Measurements from ENCODE around the gene KPNA6. TPM values are rescaled to one million over a fixed set of nuclear protein-coding genes. Genes with fewer than 3 reads are reported as not detected.

KPNA6 gene
- polyA plus RNA-seq, 1 of the 3 experiments (the other 2 are of a cell fraction), result 13.1 TPM

DNA sequence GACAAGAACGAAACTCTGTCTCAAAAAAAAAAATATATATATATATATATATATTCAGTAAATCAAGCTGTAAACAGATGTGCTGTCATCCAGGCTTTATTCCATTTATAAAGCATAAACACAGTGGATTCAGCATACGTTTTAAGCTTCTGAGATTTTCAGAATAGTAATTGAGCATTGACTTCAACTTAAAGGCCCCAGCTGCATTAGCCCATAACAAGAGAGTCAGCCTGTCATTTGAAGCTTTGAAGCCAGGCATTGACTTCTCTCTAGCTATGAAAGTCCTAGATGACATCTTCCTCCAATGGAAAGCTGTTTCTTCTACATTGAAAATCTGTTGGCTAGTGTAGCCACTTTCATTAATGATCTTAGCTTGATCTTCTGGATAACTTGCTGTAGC is 6.6 kb downstream of the KPNA6 start:
- H3K36me3 ChIP-seq (replicated peaks in 1 of 2; ENCODE audit: control insufficient read depth in 1 of 2, insufficient read depth in 2 of 2, low read length in 1 of 2), result peaks cover 0 to 4% of the 10 kb centered on the region in 2 experiments
- no peak for DNase-seq
- no peak overlapping the region for H3K9ac ChIP-seq
- TF ChIP-seq SIN3A (IDR thresholded peaks at IDR 0.05; ENCODE audit: borderline replicate concordance, low read depth, low read length), result no peak
- TF ChIP-seq JUND (IDR thresholded peaks at IDR 0.05), result no peak
- no peak for TF ChIP-seq GABPA (IDR thresholded peaks at IDR 0.05; ENCODE audit: low read depth)
- TF ChIP-seq RAD21 (IDR thresholded peaks at IDR 0.05; ENCODE audit: low read length), result no peak
- TF ChIP-seq MEF2A (IDR thresholded peaks at IDR 0.05; ENCODE audit: borderline replicate concordance, low read depth), result no peak
- no peak for TF ChIP-seq RXRA (IDR thresholded peaks at IDR 0.05; ENCODE audit: borderline replicate concordance, low read depth)
- TF ChIP-seq, protein P1, sequence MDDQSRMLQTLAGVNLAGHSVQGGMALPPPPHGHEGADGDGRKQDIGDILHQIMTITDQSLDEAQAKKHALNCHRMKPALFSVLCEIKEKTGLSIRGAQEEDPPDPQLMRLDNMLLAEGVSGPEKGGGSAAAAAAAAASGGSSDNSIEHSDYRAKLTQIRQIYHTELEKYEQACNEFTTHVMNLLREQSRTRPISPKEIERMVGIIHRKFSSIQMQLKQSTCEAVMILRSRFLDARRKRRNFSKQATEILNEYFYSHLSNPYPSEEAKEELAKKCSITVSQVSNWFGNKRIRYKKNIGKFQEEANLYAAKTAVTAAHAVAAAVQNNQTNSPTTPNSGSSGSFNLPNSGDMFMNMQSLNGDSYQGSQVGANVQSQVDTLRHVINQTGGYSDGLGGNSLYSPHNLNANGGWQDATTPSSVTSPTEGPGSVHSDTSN (IDR thresholded peaks at IDR 0.05), result no peak
- no peak for TF ChIP-seq GATA2 (CRISPR knock-in tag; IDR thresholded peaks at IDR 0.05)
- TF ChIP-seq, protein P2, sequence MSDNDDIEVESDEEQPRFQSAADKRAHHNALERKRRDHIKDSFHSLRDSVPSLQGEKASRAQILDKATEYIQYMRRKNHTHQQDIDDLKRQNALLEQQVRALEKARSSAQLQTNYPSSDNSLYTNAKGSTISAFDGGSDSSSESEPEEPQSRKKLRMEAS (IDR thresholded peaks at IDR 0.05; ENCODE audit: low read depth), result no peak
- TF ChIP-seq, protein P3, sequence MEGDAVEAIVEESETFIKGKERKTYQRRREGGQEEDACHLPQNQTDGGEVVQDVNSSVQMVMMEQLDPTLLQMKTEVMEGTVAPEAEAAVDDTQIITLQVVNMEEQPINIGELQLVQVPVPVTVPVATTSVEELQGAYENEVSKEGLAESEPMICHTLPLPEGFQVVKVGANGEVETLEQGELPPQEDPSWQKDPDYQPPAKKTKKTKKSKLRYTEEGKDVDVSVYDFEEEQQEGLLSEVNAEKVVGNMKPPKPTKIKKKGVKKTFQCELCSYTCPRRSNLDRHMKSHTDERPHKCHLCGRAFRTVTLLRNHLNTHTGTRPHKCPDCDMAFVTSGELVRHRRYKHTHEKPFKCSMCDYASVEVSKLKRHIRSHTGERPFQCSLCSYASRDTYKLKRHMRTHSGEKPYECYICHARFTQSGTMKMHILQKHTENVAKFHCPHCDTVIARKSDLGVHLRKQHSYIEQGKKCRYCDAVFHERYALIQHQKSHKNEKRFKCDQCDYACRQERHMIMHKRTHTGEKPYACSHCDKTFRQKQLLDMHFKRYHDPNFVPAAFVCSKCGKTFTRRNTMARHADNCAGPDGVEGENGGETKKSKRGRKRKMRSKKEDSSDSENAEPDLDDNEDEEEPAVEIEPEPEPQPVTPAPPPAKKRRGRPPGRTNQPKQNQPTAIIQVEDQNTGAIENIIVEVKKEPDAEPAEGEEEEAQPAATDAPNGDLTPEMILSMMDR (IDR thresholded peaks at IDR 0.05), result no peak
- no peak for TF ChIP-seq ELF1 (IDR thresholded peaks at IDR 0.05)
- TF ChIP-seq, protein P4, sequence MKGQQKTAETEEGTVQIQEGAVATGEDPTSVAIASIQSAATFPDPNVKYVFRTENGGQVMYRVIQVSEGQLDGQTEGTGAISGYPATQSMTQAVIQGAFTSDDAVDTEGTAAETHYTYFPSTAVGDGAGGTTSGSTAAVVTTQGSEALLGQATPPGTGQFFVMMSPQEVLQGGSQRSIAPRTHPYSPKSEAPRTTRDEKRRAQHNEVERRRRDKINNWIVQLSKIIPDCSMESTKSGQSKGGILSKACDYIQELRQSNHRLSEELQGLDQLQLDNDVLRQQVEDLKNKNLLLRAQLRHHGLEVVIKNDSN (IDR thresholded peaks at IDR 0.05; ENCODE audit: borderline replicate concordance, low read depth), result no peak
- no peak for TF ChIP-seq EP300 (IDR thresholded peaks at IDR 0.05; ENCODE audit: borderline replicate concordance in 1 of 2, low read depth in 1 of 2, low read length in 1 of 2)
- TF ChIP-seq FOXM1 (IDR thresholded peaks at IDR 0.05; ENCODE audit: low read depth), result no peak
- TF ChIP-seq RFX5 (IDR thresholded peaks at IDR 0.05; ENCODE audit: low read length), result no peak
- TF ChIP-seq, protein P5, sequence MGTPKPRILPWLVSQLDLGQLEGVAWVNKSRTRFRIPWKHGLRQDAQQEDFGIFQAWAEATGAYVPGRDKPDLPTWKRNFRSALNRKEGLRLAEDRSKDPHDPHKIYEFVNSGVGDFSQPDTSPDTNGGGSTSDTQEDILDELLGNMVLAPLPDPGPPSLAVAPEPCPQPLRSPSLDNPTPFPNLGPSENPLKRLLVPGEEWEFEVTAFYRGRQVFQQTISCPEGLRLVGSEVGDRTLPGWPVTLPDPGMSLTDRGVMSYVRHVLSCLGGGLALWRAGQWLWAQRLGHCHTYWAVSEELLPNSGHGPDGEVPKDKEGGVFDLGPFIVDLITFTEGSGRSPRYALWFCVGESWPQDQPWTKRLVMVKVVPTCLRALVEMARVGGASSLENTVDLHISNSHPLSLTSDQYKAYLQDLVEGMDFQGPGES (IDR thresholded peaks at IDR 0.05; ENCODE audit: low read depth, low read length), result no peak
- no peak for TF ChIP-seq EZH2phosphoT487 (IDR thresholded peaks at IDR 0.05; ENCODE audit: borderline replicate concordance, low read depth)
- no peaks in the 10 kb centered on the region for H3K9me2 ChIP-seq
- no peaks in the 10 kb centered on the region for H3K9me3 ChIP-seq
- H3K79me2 ChIP-seq (ENCODE audit: insufficient read depth), result peaks cover 99% of the 10 kb centered on the region
- ChIA-PET CTCF (no interaction called here), POLR2A (no interaction called here)
- H3K4me3 ChIP-seq (ENCODE audit: low read depth in 2 of 2, low read length in 1 of 2), result no peak overlapping the region
- peaks cover 74% of the 10 kb centered on the region for H4K20me1 ChIP-seq (ENCODE audit: insufficient read depth)
- H3K27me3 ChIP-seq (ENCODE audit: insufficient read depth), result no peaks in the 10 kb centered on the region
- WGBS (ENCODE audit: low lambda C conversion rate), result 95% methylated on average over 2 of the region's 2 CpGs
- H3K4me2 ChIP-seq, result no peak overlapping the region
- H3F3A ChIP-seq (replicated peaks; ENCODE audit: insufficient read depth), result peaks cover 12% of the 10 kb centered on the region
- H2AFZ ChIP-seq (ENCODE audit: low read depth), result no peak overlapping the region
- H3K27ac ChIP-seq (ENCODE audit: low read depth in 2 of 2, low read length in 1 of 2), result no peak overlapping the region
- peaks cover 0 to 18% of the 10 kb centered on the region in 2 experiments; a peak in 2 of 4 replicates for H3K4me1 ChIP-seq (ENCODE audit: control insufficient read depth in 1 of 2, insufficient read depth in 2 of 2, low read depth in 1 of 2, low read length in 1 of 2)
